Caki2 (cell line): ENCODE measurements around the gene ZFP30. TPM values are rescaled to one million over a fixed set of nuclear protein-coding genes. Genes with fewer than 3 reads are reported as not detected.
"Not testable (repeated sequence)": the region's sequence is repeated elsewhere in the genome, so short reads cannot be mapped to it uniquely, and the experiment has no call there.

Source experiments
- DNase-seq: peaks from one replicate; pipeline ENCODE4 v3.0.0-alpha.2; 2015; ENCODE audit warnings: low read depth
- in situ Hi-C: cut with HindIII; loops from 2 replicates; pipeline ENCODE4 v1.10.0; 2016; ENCODE audit warnings: low sequenced_read_pairs, low pct_unique_long_range_greater_than_20kb, mixed read lengths
- total RNA-seq: library from RNA; depleted of rRNA; stranded (reverse); fragments of >200 nt; shearing (Covaris generic); gene quantifications from 2 replicates; pipeline ENCODE4 v1.2.3, GENCODE V29; 2014; ENCODE audit warnings: low replicate concordance; rRNA removed

ZFP30 gene
- total RNA-seq, result 19.8 and 27.6 TPM in 2 replicates

- no peak for DNase-seq
- in situ Hi-C loops, result no loop called here
Measured at GRCh38 chr19:37655301-37655688, at the start of gene ZFP30. Gene ZFP30, minus strand, starts transcription at chr19:37655465. Its CDS starts 7,643 bp downstream, at chr19:37647822.

GRCh38 chr19:37699057-37699456, 43.8 kb upstream of the ZFP30 start:
- no peak for DNase-seq
- in situ Hi-C loops, result no loop called here

- in situ Hi-C loops, result no loop called here
- DNase-seq, result no peak
Measured at GRCh38 chr19:37698216-37698615, 43.0 kb upstream of the ZFP30 start.

- no peak for DNase-seq
- in situ Hi-C loops, result no loop called here
Measured at GRCh38 chr19:37695144-37695899, 40.1 kb upstream of the ZFP30 start.

GRCh38 chr19:37692956-37693620, 37.8 kb upstream of the ZFP30 start:
- in situ Hi-C loops, result no loop called here

DNA sequence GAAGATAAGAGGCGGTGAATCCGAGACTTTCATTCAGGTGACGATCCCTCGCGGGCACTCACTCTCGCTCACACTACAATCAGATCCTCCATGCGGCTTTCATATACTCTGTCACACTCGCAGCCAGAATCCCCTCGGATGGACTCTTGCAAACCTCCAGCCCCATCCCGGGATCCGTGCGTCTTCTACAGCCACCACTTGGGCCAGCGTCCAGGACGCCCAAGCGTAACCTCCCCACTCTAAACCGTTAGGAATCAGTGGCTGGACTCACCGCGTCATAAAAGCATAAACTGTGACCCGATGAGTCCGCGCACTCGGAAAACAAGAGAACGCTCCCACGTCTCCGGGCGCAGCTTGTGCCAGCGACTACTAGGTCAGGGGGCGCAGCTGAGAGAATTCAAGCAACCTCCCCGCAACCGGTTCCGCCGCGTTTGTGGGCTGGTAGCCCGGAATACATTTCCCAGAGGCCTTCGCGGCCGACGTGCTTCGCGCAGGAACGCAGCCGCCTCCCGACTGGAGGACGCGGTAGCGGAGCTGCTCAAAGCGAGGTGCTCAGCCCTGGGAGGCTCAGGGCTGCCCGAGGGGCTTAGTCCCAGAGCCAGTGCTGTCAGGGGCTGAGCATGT, 36.7 kb upstream of the ZFP30 start:
- in situ Hi-C loops, result no loop called here
- DNase-seq, result no peak

More at GRCh38 chr19:37692956-37693620, 37.8 kb upstream of the ZFP30 start:
- no peak for DNase-seq

DNA sequence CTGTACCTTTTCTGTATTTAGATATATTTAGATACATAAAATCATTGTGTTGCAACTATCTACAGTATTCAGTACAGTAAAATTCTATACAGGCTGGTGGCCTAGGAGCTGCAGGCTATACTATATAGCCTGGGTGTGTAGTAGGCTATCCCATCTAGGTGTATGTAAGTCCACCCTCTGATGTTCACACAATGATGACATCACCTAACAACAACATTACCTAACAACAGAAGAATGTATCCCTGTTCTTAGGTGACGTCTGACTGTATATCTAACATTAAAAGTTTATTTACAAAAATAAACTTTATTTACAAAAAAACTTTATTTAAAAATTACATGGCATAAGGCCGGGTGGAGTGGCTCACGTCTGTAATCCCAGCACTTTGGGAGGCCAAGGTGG, 28.3 kb upstream of the ZFP30 start:
- DNase-seq, result no peak
- in situ Hi-C loops, result no loop called here

DNA sequence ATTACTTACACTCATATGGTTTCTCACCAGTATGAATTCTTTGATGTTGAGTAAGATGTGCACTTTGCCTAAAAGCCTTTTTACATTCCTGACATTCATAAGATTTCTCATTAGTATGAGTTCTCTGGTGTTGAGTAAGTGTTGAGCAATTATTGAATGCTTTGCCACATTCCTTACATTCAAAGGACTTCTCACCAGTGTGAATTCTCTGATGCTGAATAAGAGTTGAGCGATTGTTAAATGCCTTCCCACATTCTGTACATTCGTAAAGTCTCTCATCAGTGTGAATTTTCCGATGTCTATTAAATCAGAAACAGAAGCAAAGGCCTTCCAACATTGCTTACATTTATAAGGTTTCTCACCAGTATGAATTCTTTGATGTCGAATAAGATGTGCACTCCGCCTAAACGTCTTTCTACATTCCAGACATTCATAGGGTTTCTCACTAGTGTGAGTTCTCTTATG, 14.2 kb upstream of the ZFP30 start:
- DNase-seq, result peak; percentile 11
- in situ Hi-C loops, result no loop called here

DNA sequence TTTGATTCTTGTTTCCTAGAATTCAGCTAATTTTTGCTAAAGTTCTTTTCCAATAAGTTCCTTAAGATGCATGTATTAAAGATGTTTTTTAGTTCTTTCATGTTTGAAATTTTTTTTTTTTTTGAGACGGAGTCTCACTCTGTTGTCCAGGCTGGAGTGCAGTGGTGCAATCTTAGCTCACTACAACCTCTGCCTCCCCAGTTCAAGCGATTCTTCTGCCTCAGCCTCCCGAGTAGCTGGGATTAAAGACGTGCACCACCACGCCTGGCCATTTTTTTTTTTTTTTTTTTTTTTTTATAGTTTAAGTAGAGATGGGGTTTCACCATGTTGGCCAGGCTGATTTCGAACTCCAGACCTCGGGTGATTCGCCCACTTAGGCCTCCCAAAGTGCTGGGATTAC, 1.9 kb upstream of the ZFP30 start:
- DNase-seq, in situ Hi-C loops: not testable (repeated sequence)

DNA sequence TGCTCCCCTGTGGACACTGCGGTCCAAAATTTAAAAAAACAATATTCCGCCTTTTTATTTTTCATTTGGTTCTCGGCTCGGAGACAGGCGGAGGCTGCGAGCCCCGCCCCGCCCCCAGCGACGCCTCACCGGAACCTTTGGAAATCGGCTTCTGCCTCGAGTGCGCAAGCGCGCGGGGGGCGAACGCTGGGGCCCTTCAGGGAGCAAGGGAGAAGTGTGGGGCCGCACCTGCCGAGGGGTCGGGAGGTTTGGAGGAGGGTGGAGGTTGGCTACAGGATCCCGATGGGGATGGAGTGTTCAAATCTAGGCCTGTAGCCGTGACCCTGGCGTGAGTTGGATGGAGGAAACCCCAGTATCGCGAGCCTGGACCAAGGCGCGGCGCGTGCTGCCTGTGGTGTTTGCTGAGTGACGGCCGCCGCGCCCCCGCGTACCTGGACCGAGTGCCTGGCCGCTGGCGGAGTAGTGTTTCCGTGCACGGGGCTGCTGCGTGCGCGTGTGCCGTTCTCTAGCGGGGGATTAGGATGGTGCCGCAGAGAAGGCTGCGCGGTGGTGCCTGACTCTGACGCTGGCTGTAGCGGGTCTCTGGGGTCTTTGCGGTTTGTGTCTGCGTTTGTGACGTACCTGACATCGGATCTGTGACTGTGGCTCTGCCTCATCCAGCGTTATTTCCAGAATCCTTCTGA, 565 bp upstream of the ZFP30 start:
- in situ Hi-C loops, result no loop called here
- DNase-seq, result peak; percentile 95

- in situ Hi-C loops, result no loop called here
- DNase-seq, result peak; percentile 58
Measured at GRCh38 chr19:37654629-37655300, 500 bp downstream of the ZFP30 start.

DNA sequence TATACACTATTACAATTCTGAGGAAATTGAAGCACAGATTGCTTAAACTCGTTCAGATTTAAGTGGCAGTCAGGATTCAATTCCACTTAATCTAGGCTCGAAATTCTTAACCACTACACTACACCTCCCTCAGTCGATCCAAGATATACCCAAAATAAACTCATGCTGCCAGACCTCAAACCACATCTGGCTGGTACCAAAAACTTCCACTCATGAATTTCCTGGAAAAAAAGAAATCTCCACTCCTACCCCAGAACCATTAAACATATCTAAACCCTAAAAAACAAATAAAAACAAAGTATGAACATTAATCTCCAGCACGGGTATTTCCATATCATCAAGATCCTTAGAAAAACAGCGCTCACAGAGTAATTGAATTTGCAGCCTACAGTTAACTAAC, 1.1 kb downstream of the ZFP30 start:
- no peak for DNase-seq
- in situ Hi-C loops, result no loop called here

DNA sequence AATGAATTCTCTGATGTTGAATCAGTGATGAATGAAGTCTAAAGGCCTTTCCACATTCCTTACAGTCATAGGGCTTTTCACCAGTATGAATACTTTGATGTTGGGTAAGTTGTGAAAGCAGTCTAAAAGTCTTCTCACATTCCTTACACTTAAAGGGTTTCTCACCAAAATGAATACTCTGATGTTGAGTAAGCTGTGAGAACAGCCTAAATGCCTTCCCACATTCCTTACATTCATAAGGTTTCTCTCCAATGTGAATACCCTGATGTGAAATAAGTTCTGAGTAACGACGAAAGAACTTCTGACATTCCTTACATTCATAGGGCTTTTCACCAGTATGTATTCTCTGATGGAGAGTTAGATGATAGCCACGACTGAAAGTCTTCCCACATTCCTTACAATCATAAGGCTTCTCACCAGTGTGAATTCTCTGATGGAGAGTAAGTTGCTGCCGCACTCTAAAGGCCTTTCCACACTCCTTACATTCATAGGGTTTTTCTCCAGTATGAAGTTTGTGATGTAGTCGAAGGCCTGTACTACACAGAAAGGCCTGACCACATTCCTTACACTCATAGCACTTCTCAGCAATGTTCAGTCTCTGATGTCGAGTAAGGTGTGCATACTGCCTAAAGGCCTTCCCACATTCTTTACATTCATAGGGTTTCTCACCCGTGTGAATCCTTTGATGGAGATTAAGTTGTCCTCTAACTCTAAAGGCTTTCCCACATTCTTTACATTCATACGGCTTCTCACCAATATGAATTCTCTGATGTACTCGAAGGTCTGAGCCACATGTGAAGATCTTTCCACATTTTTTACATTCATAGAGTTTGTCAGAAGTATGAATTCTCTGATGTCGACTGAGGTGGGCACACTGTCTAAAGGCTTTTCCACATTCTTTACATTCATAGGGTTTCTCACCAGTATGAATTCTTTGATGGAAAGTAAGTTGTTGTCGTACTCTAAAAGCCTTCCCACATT, 19.9 kb downstream of the ZFP30 start:
- in situ Hi-C loops, result no loop called here
- DNase-seq, result peak; percentile 14

- DNase-seq, result no peak
- in situ Hi-C loops, result no loop called here
Measured at GRCh38 chr19:37594982-37595382, 60.3 kb downstream of the ZFP30 start.

DNA sequence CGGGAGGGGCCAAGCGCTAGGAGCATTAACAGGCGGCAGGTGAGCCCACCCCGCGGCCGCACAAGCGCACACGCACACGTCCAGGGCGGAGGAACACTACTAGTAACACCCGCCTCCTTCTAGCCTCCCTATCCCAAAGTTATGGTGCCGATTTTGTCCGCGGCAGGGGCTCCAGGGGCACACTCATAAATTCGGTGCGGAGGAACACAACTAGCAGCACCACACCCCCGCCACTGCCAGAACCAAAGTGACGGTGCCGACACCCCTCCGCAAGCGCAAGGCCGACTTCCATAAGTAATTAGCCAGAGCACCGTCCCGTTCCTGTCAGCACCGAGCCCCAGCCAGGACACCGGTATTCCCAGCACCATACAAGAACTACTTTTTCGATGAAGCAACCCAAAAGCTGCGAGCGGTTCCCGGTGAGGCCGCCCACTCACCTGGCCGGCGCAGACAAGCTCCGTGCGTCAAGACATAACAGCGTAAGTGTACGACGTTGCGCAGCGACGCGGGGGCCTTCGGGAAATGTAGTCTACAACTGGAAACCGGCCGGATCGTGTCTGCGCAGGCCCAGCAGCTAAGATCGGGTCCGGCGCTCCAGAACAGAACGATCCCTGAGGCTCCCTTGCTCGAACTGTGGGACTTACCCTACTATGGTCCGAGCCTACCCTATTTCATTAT, 60.8 kb downstream of the ZFP30 start, which contains the start of the genes ZNF540 and ZNF571:
Gene ZNF540, plus strand, starts transcription at position 573 of the 678 bp plus-strand sequence. CDS start 3,572 bp downstream, outside the sequence.
Gene ZNF571, minus strand, starts transcription at position 489 of the 678 bp plus-strand sequence. CDS start 8,116 bp downstream, outside the sequence.
- in situ Hi-C loops, result no loop called here
- peak; percentile 87 for DNase-seq

GRCh38 chr19:37593996-37594303, 61.3 kb downstream of the ZFP30 start:
- DNase-seq, result no peak
- in situ Hi-C loops, result no loop called here
